ENCODE data around the gene ZFYVE9. TPM values are rescaled to one million over a fixed set of nuclear protein-coding genes. Genes with fewer than 3 reads are reported as not detected.

Gene ZFYVE9
- total and polyA plus RNA-seq, 2 of the 13 experiments (the other 11 are each of a cell fraction or from before 2014, with no cell fraction given) = 9.2 to 19.8 TPM

DNA sequence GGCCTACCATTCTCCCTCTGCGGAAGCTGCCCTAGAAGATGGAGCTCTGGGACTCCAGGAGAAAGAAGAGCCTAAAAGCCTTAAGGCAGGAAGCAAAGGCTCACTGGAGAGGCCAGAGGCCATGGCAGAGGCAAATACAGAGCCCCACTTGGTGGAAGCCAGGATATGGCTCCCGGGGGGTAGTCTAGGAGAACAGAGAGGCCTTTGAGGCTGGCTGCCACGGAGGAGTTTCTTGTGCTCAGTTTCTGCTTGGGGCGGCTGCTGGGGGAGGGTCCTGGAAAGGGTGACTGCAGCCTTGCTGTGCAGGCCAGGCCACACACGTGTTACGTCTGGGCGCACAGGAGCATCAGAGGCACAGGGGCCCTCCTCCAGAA lies 218.7 kb downstream of the ZFYVE9 start (continued):
- TF ChIP-seq NONO (IDR thresholded peaks at IDR 0.05) (no peak), NONO (CRISPR knock-in tag; conservative IDR thresholded peaks at IDR 0.05) (no peak), ZFY (CRISPR knock-in tag; IDR thresholded peaks at IDR 0.05) (no peak), ZNF460 (CRISPR knock-in tag; IDR thresholded peaks at IDR 0.05; ENCODE audit: borderline replicate concordance) (no peak), KMT2B (CRISPR knock-in tag; IDR thresholded peaks at IDR 0.05) (no peak)
- TF ChIP-seq, protein P1, sequence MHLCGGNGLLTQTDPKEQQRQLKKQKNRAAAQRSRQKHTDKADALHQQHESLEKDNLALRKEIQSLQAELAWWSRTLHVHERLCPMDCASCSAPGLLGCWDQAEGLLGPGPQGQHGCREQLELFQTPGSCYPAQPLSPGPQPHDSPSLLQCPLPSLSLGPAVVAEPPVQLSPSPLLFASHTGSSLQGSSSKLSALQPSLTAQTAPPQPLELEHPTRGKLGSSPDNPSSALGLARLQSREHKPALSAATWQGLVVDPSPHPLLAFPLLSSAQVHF (CRISPR knock-in tag; IDR thresholded peaks at IDR 0.05) = no peak

DNA sequence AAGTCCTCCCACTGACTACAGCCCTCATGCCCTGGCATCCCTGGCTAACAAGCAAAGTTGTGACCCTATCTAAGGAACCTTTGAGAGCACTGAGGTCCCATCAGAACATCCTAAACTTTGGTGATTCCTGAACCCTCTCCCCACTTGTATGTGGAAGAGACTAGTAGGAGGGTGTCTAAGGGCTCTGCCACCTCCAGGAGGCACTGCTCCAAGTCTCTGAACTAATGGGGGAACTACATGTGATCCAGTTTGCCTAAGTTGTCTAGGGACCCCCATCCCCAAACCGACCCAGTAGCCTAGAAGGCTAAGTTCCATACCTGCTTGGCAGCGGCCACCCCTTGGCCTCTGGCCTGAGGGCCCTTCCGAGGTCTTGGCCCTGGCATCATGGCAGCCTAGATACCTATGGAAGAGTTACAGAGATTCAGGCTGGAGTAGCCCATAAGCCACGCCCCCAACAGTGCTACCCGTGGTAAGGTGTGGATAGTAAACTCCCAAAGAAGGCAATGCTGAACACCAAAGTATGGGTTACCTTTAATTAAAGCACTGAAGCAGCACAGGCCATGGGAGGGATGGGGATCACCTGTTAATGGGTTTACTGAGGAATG lies 222.4 kb downstream of the ZFYVE9 start:
- BruUV-seq (replicated peaks) = no TSS peak
- Histone ChIP-seq H4K20me1 (ENCODE audit: insufficient read depth, low read length) (no peaks in the 10 kb centered on the region), H3K36me3 (replicated peaks in 1 of 2; ENCODE audit: control insufficient read depth in 1 of 2, insufficient read depth in 2 of 2, low read length in 2 of 2) (peaks cover 20 to 37% of the 10 kb centered on the region in 2 experiments), H2AFZ (ENCODE audit: low read length) (no peak overlapping the region), H3K4me1 (ENCODE audit: insufficient read depth, low read length) (peaks cover 44% of the 10 kb centered on the region), H3K4me2 (ENCODE audit: low read depth, low read length) (peak overlapping the region; percentile 99), H3K9me3 (ENCODE audit: low read length) (no peaks in the 10 kb centered on the region), H3K27ac (ENCODE audit: extremely low read length, insufficient read depth, low read length) (no peak overlapping the region), H3K79me2 (ENCODE audit: insufficient read depth, low read length) (peaks cover 14% of the 10 kb centered on the region), H3K4me3 (replicated peaks in 1 of 3; ENCODE audit: insufficient read depth in 1 of 3, low read depth in 2 of 3, low read length in 3 of 3) (peak overlapping the region in 2 of 3 experiments; percentile 98 to 99; a peak in 3 of 6 replicates), H3K9ac (ENCODE audit: insufficient read depth, low read depth, low read length) (no peak overlapping the region), H3K27me3 (ENCODE audit: control insufficient read depth in 1 of 2, insufficient read depth in 2 of 2, low read length in 2 of 2) (no peaks in the 10 kb centered on the region; a peak in 1 of 5 replicates)
- FAIRE-seq (no peak), ATAC-seq (no peak), DNase-seq (ENCODE audit: low spot score) (no peak)
- in situ Hi-C loops (cut with HindIII; ENCODE audit: extremely low pct_ligation_motif_present, low pct_unique_long_range_greater_than_20kb) (no loop called here), intact Hi-C loops (cut with micrococcal nuclease; ENCODE audit: unreplicated experiment) (no loop called here)
- 82% methylated on average over 3 of the region's 5 CpGs for WGBS (ENCODE audit: low lambda C conversion rate)
- ChIA-PET POLR2A (interaction anchor here (3.0 kb wide), 1 partner anchor 12 kb away, joined by 22 read pairs; no protein-coding TSS in a partner anchor), CTCF (ENCODE audit: low intra/inter-chr PET ratio, low total read pairs) (no interaction called here)
- TF ChIP-seq ZNF777 (CRISPR knock-in tag; IDR thresholded peaks at IDR 0.05) = no peak
- TF ChIP-seq, protein P2, sequence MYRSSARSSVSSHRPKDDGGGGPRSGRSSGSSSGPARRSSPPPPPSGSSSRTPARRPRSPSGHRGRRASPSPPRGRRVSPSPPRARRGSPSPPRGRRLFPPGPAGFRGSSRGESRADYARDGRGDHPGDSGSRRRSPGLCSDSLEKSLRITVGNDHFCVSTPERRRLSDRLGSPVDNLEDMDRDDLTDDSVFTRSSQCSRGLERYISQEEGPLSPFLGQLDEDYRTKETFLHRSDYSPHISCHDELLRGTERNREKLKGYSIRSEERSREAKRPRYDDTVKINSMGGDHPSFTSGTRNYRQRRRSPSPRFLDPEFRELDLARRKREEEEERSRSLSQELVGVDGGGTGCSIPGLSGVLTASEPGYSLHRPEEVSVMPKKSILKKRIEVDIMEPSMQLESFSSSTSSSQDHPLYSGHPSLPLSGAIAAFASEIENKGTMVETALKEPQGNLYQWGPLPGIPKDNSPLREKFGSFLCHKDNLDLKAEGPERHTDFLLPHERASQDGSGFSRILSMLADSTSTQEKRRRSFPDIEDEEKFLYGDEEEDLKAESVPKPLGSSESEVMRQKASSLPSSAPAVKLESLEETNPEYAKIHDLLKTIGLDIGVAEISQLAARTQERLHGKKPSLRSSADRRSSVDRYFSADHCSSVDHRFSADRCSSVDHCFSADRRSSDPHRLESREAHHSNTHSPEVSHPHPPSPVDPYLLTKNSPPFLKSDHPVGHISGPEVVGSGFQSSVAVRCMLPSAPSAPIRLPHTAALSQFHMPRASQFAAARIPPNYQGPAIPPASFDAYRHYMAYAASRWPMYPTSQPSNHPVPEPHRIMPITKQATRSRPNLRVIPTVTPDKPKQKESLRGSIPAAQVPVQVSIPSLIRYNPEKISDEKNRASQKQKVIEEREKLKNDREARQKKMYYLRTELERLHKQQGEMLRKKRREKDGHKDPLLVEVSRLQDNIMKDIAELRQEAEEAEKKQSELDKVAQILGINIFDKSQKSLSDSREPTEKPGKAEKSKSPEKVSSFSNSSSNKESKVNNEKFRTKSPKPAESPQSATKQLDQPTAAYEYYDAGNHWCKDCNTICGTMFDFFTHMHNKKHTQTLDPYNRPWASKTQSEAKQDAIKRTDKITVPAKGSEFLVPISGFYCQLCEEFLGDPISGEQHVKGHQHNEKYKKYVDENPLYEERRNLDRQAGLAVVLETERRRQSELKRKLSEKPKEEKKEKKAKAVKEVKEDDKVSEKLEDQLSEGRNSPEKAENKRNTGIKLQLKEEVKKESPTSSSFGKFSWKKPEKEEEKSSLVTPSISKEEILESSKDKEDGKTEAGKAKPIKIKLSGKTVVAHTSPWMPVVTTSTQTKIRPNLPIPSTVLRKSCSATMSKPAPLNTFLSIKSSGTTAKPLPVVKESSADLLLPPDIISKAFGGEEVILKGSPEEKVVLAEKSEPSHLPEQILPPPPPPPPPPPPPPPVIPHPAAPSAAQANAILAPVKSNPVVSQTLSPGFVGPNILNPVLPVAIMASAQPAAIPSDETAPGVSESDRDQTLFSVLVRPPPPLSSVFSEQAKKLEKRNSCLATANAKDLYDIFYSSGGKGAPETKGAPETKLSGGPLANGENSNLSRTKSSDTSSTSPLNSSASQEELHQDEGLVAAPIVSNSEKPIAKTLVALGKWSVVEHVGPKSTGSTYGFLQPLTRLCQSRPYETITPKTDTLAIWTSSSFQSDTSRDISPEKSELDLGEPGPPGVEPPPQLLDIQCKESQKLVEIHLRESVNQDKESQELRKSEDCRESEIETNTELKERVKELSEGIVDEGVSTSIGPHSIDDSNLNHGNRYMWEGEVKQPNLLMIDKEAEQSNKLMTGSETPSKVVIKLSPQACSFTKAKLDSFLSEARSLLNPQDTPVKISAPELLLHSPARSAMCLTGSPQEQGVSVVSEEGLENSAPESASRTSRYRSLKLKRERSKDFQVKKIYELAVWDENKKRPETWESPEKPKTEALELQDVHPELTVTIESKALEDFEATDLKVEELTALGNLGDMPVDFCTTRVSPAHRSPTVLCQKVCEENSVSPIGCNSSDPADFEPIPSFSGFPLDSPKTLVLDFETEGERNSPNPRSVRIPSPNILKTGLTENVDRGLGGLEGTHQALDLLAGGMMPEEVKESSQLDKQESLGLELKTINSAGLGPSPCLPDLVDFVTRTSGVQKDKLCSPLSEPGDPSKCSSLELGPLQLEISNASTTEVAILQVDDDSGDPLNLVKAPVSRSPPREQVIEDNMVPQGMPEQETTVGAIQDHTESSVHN (CRISPR knock-in tag; IDR thresholded peaks at IDR 0.05) = no peak
- TF ChIP-seq, protein P3, sequence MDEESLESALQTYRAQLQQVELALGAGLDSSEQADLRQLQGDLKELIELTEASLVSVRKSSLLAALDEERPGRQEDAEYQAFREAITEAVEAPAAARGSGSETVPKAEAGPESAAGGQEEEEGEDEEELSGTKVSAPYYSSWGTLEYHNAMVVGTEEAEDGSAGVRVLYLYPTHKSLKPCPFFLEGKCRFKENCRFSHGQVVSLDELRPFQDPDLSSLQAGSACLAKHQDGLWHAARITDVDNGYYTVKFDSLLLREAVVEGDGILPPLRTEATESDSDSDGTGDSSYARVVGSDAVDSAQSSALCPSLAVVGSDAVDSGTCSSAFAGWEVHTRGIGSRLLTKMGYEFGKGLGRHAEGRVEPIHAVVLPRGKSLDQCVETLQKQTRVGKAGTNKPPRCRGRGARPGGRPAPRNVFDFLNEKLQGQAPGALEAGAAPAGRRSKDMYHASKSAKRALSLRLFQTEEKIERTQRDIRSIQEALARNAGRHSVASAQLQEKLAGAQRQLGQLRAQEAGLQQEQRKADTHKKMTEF (CRISPR knock-in tag; IDR thresholded peaks at IDR 0.05) = no peak
- TF ChIP-seq HMG20B (CRISPR knock-in tag; conservative IDR thresholded peaks at IDR 0.05) = no peak
- TF ChIP-seq ZNF775 (CRISPR knock-in tag; IDR thresholded peaks at IDR 0.05; ENCODE audit: borderline replicate concordance) = no peak
- TF ChIP-seq, protein P4, sequence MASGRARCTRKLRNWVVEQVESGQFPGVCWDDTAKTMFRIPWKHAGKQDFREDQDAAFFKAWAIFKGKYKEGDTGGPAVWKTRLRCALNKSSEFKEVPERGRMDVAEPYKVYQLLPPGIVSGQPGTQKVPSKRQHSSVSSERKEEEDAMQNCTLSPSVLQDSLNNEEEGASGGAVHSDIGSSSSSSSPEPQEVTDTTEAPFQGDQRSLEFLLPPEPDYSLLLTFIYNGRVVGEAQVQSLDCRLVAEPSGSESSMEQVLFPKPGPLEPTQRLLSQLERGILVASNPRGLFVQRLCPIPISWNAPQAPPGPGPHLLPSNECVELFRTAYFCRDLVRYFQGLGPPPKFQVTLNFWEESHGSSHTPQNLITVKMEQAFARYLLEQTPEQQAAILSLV (CRISPR knock-in tag; IDR thresholded peaks at IDR 0.05; ENCODE audit: borderline replicate concordance) = no peak

All from HepG2 (cell line).